IPS DF 4.7 (cell line): Measurements from ENCODE around the gene TSPEAR.
"Not testable (repeated sequence)": the region's sequence is repeated elsewhere in the genome, so short reads cannot be mapped to it uniquely, and the experiment has no call there.

ENCODE experiments used
- DNase-seq: peaks from one replicate; pipeline ENCODE4 v3.0.0-alpha.2; 2013; ENCODE audit warnings: low spot score; ENCODE audit errors: extremely low read depth

The TSPEAR gene

GRCh38 chr21:44636209-44637017 is 75.0 kb downstream of the TSPEAR start:
- DNase-seq: no peak

GRCh38 chr21:44632067-44632466 is 79.3 kb downstream of the TSPEAR start:
- no peak for DNase-seq

- no peak for DNase-seq
These were observed 80.9 kb downstream of the TSPEAR start for GRCh38 chr21:44630440-44630839.

- no peak for DNase-seq
These were observed 82.5 kb downstream of the TSPEAR start for GRCh38 chr21:44628707-44629391.

GRCh38 chr21:44627831-44628233 is 83.5 kb downstream of the TSPEAR start:
- DNase-seq: not testable (repeated sequence)

GRCh38 chr21:44627181-44627822 is 84.1 kb downstream of the TSPEAR start:
- DNase-seq: not testable (repeated sequence)

- DNase-seq: no peak
These were observed 84.7 kb downstream of the TSPEAR start, which contains the start of gene KRTAP10-9 for GRCh38 chr21:44626673-44627143. KRTAP10-9 (plus strand) TSS chr21:44627093; CDS start chr21:44627172, 79 bp downstream.

- no peak for DNase-seq
These were observed 85.1 kb downstream of the TSPEAR start for GRCh38 chr21:44626262-44626661.

GRCh38 chr21:44625756-44626155 is 85.6 kb downstream of the TSPEAR start:
- DNase-seq: no peak

GRCh38 chr21:44623575-44623974 is 87.8 kb downstream of the TSPEAR start:
- no peak for DNase-seq

GRCh38 chr21:44619886-44620285 is 91.5 kb downstream of the TSPEAR start:
- DNase-seq: no peak

GRCh38 chr21:44618909-44619308 is 92.5 kb downstream of the TSPEAR start:
- DNase-seq: no peak

- no peak for DNase-seq
These were observed 92.9 kb downstream of the TSPEAR start for GRCh38 chr21:44618504-44618903.

GRCh38 chr21:44617071-44617501 is 94.3 kb downstream of the TSPEAR start:
- no peak for DNase-seq

- DNase-seq: no peak
These were observed 94.8 kb downstream of the TSPEAR start for GRCh38 chr21:44616591-44616926.

GRCh38 chr21:44615911-44616590 is 95.3 kb downstream of the TSPEAR start:
- no peak for DNase-seq

- DNase-seq: no peak
These were observed 95.9 kb downstream of the TSPEAR start for GRCh38 chr21:44615466-44615865.

GRCh38 chr21:44614961-44615391 is 96.4 kb downstream of the TSPEAR start:
- no peak for DNase-seq

GRCh38 chr21:44614161-44614631 is 97.2 kb downstream of the TSPEAR start:
- no peak for DNase-seq

- DNase-seq: no peak
These were observed 97.8 kb downstream of the TSPEAR start for GRCh38 chr21:44613386-44614155.
